HUDEP-2 (cell line): ENCODE data around the gene UST.
"Not testable (repeated sequence)": the region's sequence is repeated elsewhere in the genome, so short reads cannot be mapped to it uniquely, and the experiment has no call there.

Source experiments
- DNase-seq, 76 experiments: peaks; one replicate each; lab custom pipeline; 2025; ENCODE audit not compliant: unreplicated experiment in 76 of 76; lab: John Stamatoyannopoulos, UW

Gene UST

GRCh38 chr6:148890652-148891404, 144.0 kb downstream of the UST start:
- no peak for DNase-seq

GRCh38 chr6:148891405-148891783, 144.6 kb downstream of the UST start:
- DNase-seq, result no peak

- no peak for DNase-seq
Observed at GRCh38 chr6:148892247-148892646, 145.4 kb downstream of the UST start.

GRCh38 chr6:148893073-148893472, 146.2 kb downstream of the UST start:
- DNase-seq, result no peak

- DNase-seq, result no peak
Observed at GRCh38 chr6:148893481-148893880, 146.7 kb downstream of the UST start.

GRCh38 chr6:148898376-148899014, 151.7 kb downstream of the UST start:
- DNase-seq, result no peak

GRCh38 chr6:148904896-148905870, 158.4 kb downstream of the UST start:
- DNase-seq, result no peak

- DNase-seq, result no peak
Observed at GRCh38 chr6:148905901-148906300, 159.1 kb downstream of the UST start.

- DNase-seq, result no peak
Observed at GRCh38 chr6:148906386-148906785, 159.6 kb downstream of the UST start.

GRCh38 chr6:148907573-148907972, 160.7 kb downstream of the UST start:
- no peak for DNase-seq

- DNase-seq, result no peak
Observed at GRCh38 chr6:148912252-148912651, 165.4 kb downstream of the UST start.

- no peak for DNase-seq
Observed at GRCh38 chr6:148915810-148916209, 169.0 kb downstream of the UST start.

- not testable (repeated sequence) for DNase-seq
Observed at GRCh38 chr6:148916485-148916884, 169.7 kb downstream of the UST start.

GRCh38 chr6:148924226-148925012, 177.6 kb downstream of the UST start:
- DNase-seq, result no peak

- no peak for DNase-seq
Observed at GRCh38 chr6:148925701-148926100, 178.9 kb downstream of the UST start.

- no peak for DNase-seq
Observed at GRCh38 chr6:148926478-148926877, 179.6 kb downstream of the UST start.

GRCh38 chr6:148927586-148927985, 180.8 kb downstream of the UST start:
- DNase-seq, result no peak

- no peak for DNase-seq
Observed at GRCh38 chr6:148928811-148929210, 182.0 kb downstream of the UST start.

GRCh38 chr6:148932208-148932607, 185.4 kb downstream of the UST start:
- DNase-seq, result no peak

GRCh38 chr6:148932731-148933130, 185.9 kb downstream of the UST start:
- DNase-seq, result no peak
